Mesenchymal stem cell (in vitro differentiated cells and primary cell): ENCODE results near the gene PRR16.

ENCODE experiments used
- DNase-seq: peaks from one replicate; pipeline ENCODE4 v3.0.0-alpha.2; 2013
- H2AFZ ChIP-seq: one replicate; pipeline ENCODE4 v1.6.1; 2013; ENCODE audit warnings: low read depth, mild to moderate bottlenecking, control low read depth, inconsistent platforms, low read length, moderate library complexity
- H2AK5ac ChIP-seq: 2 replicates; pipeline ENCODE4 v1.6.1; 2013; ENCODE audit warnings: low read length, moderate library complexity, mild to moderate bottlenecking, inconsistent platforms; ENCODE audit not compliant: severe bottlenecking
- H2BK120ac ChIP-seq: one replicate; pipeline ENCODE4 v1.6.1; 2013; ENCODE audit warnings: low read depth, mild to moderate bottlenecking, inconsistent platforms, low read length, moderate library complexity
- H2BK12ac ChIP-seq, 2 experiments: one replicate each; pipeline ENCODE4 v1.6.1; 2013; ENCODE audit warnings: inconsistent platforms in 2 of 2, low read length in 2 of 2, mild to moderate bottlenecking in 2 of 2, moderate library complexity in 2 of 2, control low read depth in 1 of 2
- H2BK15ac ChIP-seq: one replicate; pipeline ENCODE4 v1.6.1; 2013; ENCODE audit warnings: mild to moderate bottlenecking, low read depth, inconsistent platforms; ENCODE audit not compliant: poor library complexity, severe bottlenecking
- H2BK5ac ChIP-seq: 2 replicates; pipeline ENCODE4 v1.6.1; 2013; ENCODE audit warnings: low read depth, mild to moderate bottlenecking, low read length, control low read depth, inconsistent platforms; ENCODE audit not compliant: poor library complexity, severe bottlenecking
- H3K14ac ChIP-seq, 2 experiments: one replicate each; pipeline ENCODE4 v1.6.1; 2013; ENCODE audit warnings: inconsistent platforms in 2 of 2, low read length in 2 of 2, control low read depth in 1 of 2, mild to moderate bottlenecking in 1 of 2, moderate library complexity in 1 of 2
- H3K18ac ChIP-seq, 2 experiments: one replicate each; pipeline ENCODE4 v1.6.1; 2013; ENCODE audit warnings: inconsistent platforms in 2 of 2, low read length in 2 of 2, control low read depth in 1 of 2, low read depth in 1 of 2, mild to moderate bottlenecking in 1 of 2
- H3K23ac ChIP-seq, 2 experiments: one replicate each; pipeline ENCODE4 v1.6.1; 2013; ENCODE audit warnings: inconsistent platforms in 2 of 2, low read length in 2 of 2, mild to moderate bottlenecking in 2 of 2, moderate library complexity in 2 of 2, control low read depth in 1 of 2
- H3K27ac ChIP-seq: 2 replicates; pipeline ENCODE4 v1.5.1; 2013; ENCODE audit warnings: mild to moderate bottlenecking, moderate library complexity, low read length, control low read depth, inconsistent platforms; ENCODE audit not compliant: poor library complexity, severe bottlenecking
- H3K27me3 ChIP-seq, 2 experiments: 2 replicates each; pipeline versions ENCODE4 v1.6.1 to v1.7.0; 2013; ENCODE audit warnings: low read length in 2 of 2, mild to moderate bottlenecking in 2 of 2, moderate library complexity in 2 of 2, control low read depth in 1 of 2, inconsistent platforms in 1 of 2; ENCODE audit not compliant: control insufficient read depth in 1 of 2, insufficient read depth in 1 of 2
- H3K36me3 ChIP-seq, 2 experiments: 2 replicates each; pipeline versions ENCODE4 v1.6.1 to v1.7.0; 2013; ENCODE audit warnings: low read length in 2 of 2, control low read depth in 1 of 2, inconsistent platforms in 1 of 2, low read depth in 1 of 2, mild to moderate bottlenecking in 1 of 2; ENCODE audit not compliant: insufficient read depth in 2 of 2, control insufficient read depth in 1 of 2
- H3K4ac ChIP-seq, 2 experiments: one replicate each; pipeline ENCODE4 v1.6.1; 2013; ENCODE audit warnings: inconsistent platforms in 2 of 2, low read length in 2 of 2, mild to moderate bottlenecking in 2 of 2, moderate library complexity in 2 of 2, control low read depth in 1 of 2, low read depth in 1 of 2
- H3K4me1 ChIP-seq: 2 replicates; pipeline ENCODE4 v1.6.1; 2013; ENCODE audit warnings: low read depth, low read length, control low read depth; ENCODE audit not compliant: control insufficient read depth, insufficient read depth
- H3K4me2 ChIP-seq: 2 replicates; pipeline ENCODE4 v1.6.1; 2013; ENCODE audit warnings: low read length, mild to moderate bottlenecking, inconsistent platforms; ENCODE audit not compliant: poor library complexity, severe bottlenecking
- H3K4me3 ChIP-seq, 2 experiments: 2 replicates each; pipeline versions ENCODE4 v1.5.1 to v1.7.0; 2013; ENCODE audit warnings: low read length in 2 of 2, mild to moderate bottlenecking in 2 of 2, control low read depth in 1 of 2, low read depth in 1 of 2; ENCODE audit not compliant: insufficient read depth in 1 of 2
- H3K79me1 ChIP-seq: replicated peaks from 2 replicates; pipeline ENCODE4 v1.6.1; 2013; ENCODE audit warnings: mild to moderate bottlenecking, control low read depth, low read length, inconsistent platforms; ENCODE audit not compliant: poor library complexity, severe bottlenecking
- H3K9ac ChIP-seq: 2 replicates; pipeline ENCODE4 v1.7.0; 2013; ENCODE audit warnings: mild to moderate bottlenecking, low read length, moderate library complexity
- H3K9me3 ChIP-seq: 2 replicates; pipeline ENCODE4 v1.7.0; 2013; ENCODE audit warnings: mild to moderate bottlenecking, low read length; ENCODE audit not compliant: control insufficient read depth
- H4K8ac ChIP-seq: one replicate; pipeline ENCODE4 v1.6.1; 2013; ENCODE audit warnings: inconsistent platforms, mild to moderate bottlenecking, low read length, moderate library complexity
- H4K91ac ChIP-seq: one replicate; pipeline ENCODE4 v1.6.1; 2013; ENCODE audit warnings: mild to moderate bottlenecking, low read length, inconsistent platforms
- WGBS: methylation state at CpG from one replicate; pipeline ENCODE4 v1.1.7; 2013; ENCODE audit warnings: mixed read lengths; 5-methylcytosine and 5-hydroxymethylcytosine counted together

Gene PRR16

GRCh38 chr5:120442694-120443093 lies 21.4 kb upstream of the PRR16 start:
- H3K36me3 ChIP-seq: no peaks in the 10 kb centered on the region
- H4K91ac ChIP-seq: no peak overlapping the region
- H2BK120ac ChIP-seq: no peak overlapping the region
- no peak for DNase-seq
- no peak overlapping the region for H3K4me2 ChIP-seq
- H2BK5ac ChIP-seq: no peak overlapping the region
- no peak overlapping the region for H2AK5ac ChIP-seq
- no peaks in the 10 kb centered on the region for H3K4me1 ChIP-seq
- no peak overlapping the region for H3K4me3 ChIP-seq
- H2AFZ ChIP-seq: no peak overlapping the region
- no peaks in the 10 kb centered on the region for H3K27me3 ChIP-seq
- no peak overlapping the region for H3K23ac ChIP-seq
- no peak overlapping the region for H2BK12ac ChIP-seq
- H4K8ac ChIP-seq: no peak overlapping the region
- no peak overlapping the region for H3K14ac ChIP-seq
- no peaks in the 10 kb centered on the region for H3K79me1 ChIP-seq
- WGBS: 99% methylated on average over 3 of the region's 3 CpGs
- no peak overlapping the region for H3K18ac ChIP-seq
- H3K9me3 ChIP-seq: no peaks in the 10 kb centered on the region
- no peak overlapping the region for H2BK15ac ChIP-seq
- no peak overlapping the region for H3K9ac ChIP-seq
- no peak overlapping the region for H3K4ac ChIP-seq
- no peak overlapping the region for H3K27ac ChIP-seq

GRCh38 chr5:120443607-120444006 lies 20.5 kb upstream of the PRR16 start:
- H3K14ac ChIP-seq: no peak overlapping the region
- no peak overlapping the region for H2BK120ac ChIP-seq
- H3K27ac ChIP-seq: no peak overlapping the region
- H3K18ac ChIP-seq: no peak overlapping the region
- no peak overlapping the region for H2BK5ac ChIP-seq
- no peak overlapping the region for H3K9ac ChIP-seq
- H3K4me2 ChIP-seq: no peak overlapping the region
- no peak overlapping the region for H2AFZ ChIP-seq
- H3K27me3 ChIP-seq: no peaks in the 10 kb centered on the region
- no peaks in the 10 kb centered on the region for H3K4me1 ChIP-seq
- no peaks in the 10 kb centered on the region for H3K36me3 ChIP-seq
- H3K79me1 ChIP-seq: no peaks in the 10 kb centered on the region
- WGBS: 75% methylated on average over 1 of the region's 2 CpGs
- no peaks in the 10 kb centered on the region for H3K9me3 ChIP-seq
- DNase-seq: no peak
- no peak overlapping the region for H2BK15ac ChIP-seq
- H2AK5ac ChIP-seq: no peak overlapping the region
- no peak overlapping the region for H4K8ac ChIP-seq
- H4K91ac ChIP-seq: no peak overlapping the region
- no peak overlapping the region for H3K4ac ChIP-seq
- H3K4me3 ChIP-seq: no peak overlapping the region
- H3K23ac ChIP-seq: no peak overlapping the region
- H2BK12ac ChIP-seq: no peak overlapping the region

GRCh38 chr5:120446068-120446492 lies 18.0 kb upstream of the PRR16 start:
- Histone ChIP-seq H2BK12ac (no peak overlapping the region), H3K4ac (no peak overlapping the region), H2BK15ac (no peak overlapping the region), H3K27ac (peak overlapping the region; percentile 49), H2BK120ac (no peak overlapping the region), H3K9me3 (no peaks in the 10 kb centered on the region), H3K9ac (peak overlapping the region; percentile 75), H3K36me3 (no peaks in the 10 kb centered on the region), H3K79me1 (no peaks in the 10 kb centered on the region), H3K27me3 (no peaks in the 10 kb centered on the region), H3K14ac (no peak overlapping the region), H4K91ac (no peak overlapping the region), H2BK5ac (no peak overlapping the region), H3K4me1 (no peaks in the 10 kb centered on the region), H2AFZ (no peak overlapping the region), H4K8ac (no peak overlapping the region), H3K18ac (no peak overlapping the region), H2AK5ac (no peak overlapping the region), H3K23ac (no peak overlapping the region), H3K4me3 (peak overlapping the region in 1 of 2 experiments; percentile 10), H3K4me2 (no peak overlapping the region)
- DNase-seq: peak; percentile 98
- WGBS: 0% methylated on average over 1 of the region's 2 CpGs

- peak overlapping the region in 1 of 2 experiments; percentile 10 for H3K4me3 ChIP-seq
- H3K18ac ChIP-seq: no peak overlapping the region
- H3K4me2 ChIP-seq: no peak overlapping the region
- no peak overlapping the region for H3K4ac ChIP-seq
- H2BK120ac ChIP-seq: no peak overlapping the region
- H2AFZ ChIP-seq: no peak overlapping the region
- no peaks in the 10 kb centered on the region for H3K79me1 ChIP-seq
- no peaks in the 10 kb centered on the region for H3K9me3 ChIP-seq
- peaks cover 2% of the 10 kb centered on the region for H3K4me1 ChIP-seq
- no peak overlapping the region for H3K27ac ChIP-seq
- DNase-seq: no peak
- no CpG with 5 or more reads among the region's 2 CpGs for WGBS
- no peaks in the 10 kb centered on the region for H3K36me3 ChIP-seq
- H2BK5ac ChIP-seq: no peak overlapping the region
- H2BK15ac ChIP-seq: no peak overlapping the region
- H4K91ac ChIP-seq: no peak overlapping the region
- H3K27me3 ChIP-seq: no peaks in the 10 kb centered on the region
- no peak overlapping the region for H2BK12ac ChIP-seq
- H3K14ac ChIP-seq: no peak overlapping the region
- H2AK5ac ChIP-seq: no peak overlapping the region
- H3K23ac ChIP-seq: no peak overlapping the region
- H3K9ac ChIP-seq: peak overlapping the region; percentile 75
- H4K8ac ChIP-seq: no peak overlapping the region
Measured at GRCh38 chr5:120446901-120447300, 17.2 kb upstream of the PRR16 start.
